GM23248 (cell line): ENCODE measurements around the gene CGNL1. TPM values are rescaled to one million over a fixed set of nuclear protein-coding genes. Genes with fewer than 3 reads are reported as not detected.

ENCODE experiments used
- DNase-seq: peaks from one replicate; pipeline ENCODE4 v3.0.0-alpha.2; 2015
- H2AFZ ChIP-seq: fragments of 200-600 bp; sonication (generic); 2 replicates; pipeline ENCODE4 v1.6.1; 2016; ENCODE audit warnings: antibody characterized with exemption
- H3F3A ChIP-seq: fragments of 200-600 bp; sonication (generic); 2 replicates; pipeline ENCODE4 v1.6.1; 2016; ENCODE audit warnings: mild to moderate bottlenecking, antibody characterized with exemption, mixed run types; ENCODE audit not compliant: insufficient read depth
- H3K27ac ChIP-seq: fragments of 200-600 bp; sonication (generic); 2 replicates; pipeline ENCODE4 v1.5.1; 2016; ENCODE audit warnings: mild to moderate bottlenecking
- H3K27me3 ChIP-seq: fragments of 200-600 bp; sonication (generic); replicated peaks from 2 replicates; pipeline ENCODE4 v1.6.1; 2016; ENCODE audit warnings: mild to moderate bottlenecking; ENCODE audit not compliant: insufficient read depth
- H3K36me3 ChIP-seq: fragments of 200-600 bp; sonication (generic); 2 replicates; pipeline ENCODE4 v1.6.1; 2016; ENCODE audit warnings: low read depth, mild to moderate bottlenecking
- H3K4me1 ChIP-seq: fragments of 200-600 bp; sonication (generic); 2 replicates; pipeline ENCODE4 v1.6.1; 2016; ENCODE audit warnings: mild to moderate bottlenecking; ENCODE audit not compliant: insufficient read depth
- H3K4me2 ChIP-seq: fragments of 200-600 bp; sonication (generic); one replicate; pipeline ENCODE4 v1.6.1; 2016; ENCODE audit warnings: mild to moderate bottlenecking; ENCODE audit not compliant: unreplicated experiment
- H3K4me3 ChIP-seq: fragments of 200-600 bp; sonication (generic); 2 replicates; pipeline ENCODE4 v1.5.1; 2016; ENCODE audit warnings: mild to moderate bottlenecking
- H3K79me2 ChIP-seq: fragments of 200-600 bp; sonication (generic); 2 replicates; pipeline ENCODE4 v1.6.1; 2016; ENCODE audit warnings: mild to moderate bottlenecking; ENCODE audit not compliant: insufficient read depth
- H3K9ac ChIP-seq: fragments of 200-600 bp; sonication (generic); 2 replicates; pipeline ENCODE4 v1.6.1; 2016; ENCODE audit warnings: mild to moderate bottlenecking
- H3K9me2 ChIP-seq: fragments of 200-600 bp; sonication (generic); 2 replicates; pipeline ENCODE4 v1.6.1; 2016; ENCODE audit warnings: mixed run types, mild to moderate bottlenecking, moderate library complexity; ENCODE audit not compliant: insufficient read depth
- H3K9me3 ChIP-seq: fragments of 200-600 bp; sonication (generic); one replicate; pipeline ENCODE4 v1.6.1; 2017; ENCODE audit warnings: low read depth
- H4K20me1 ChIP-seq: fragments of 200-600 bp; sonication (generic); 2 replicates; pipeline ENCODE4 v1.6.0; 2016; ENCODE audit not compliant: insufficient read depth
- EZH2 ChIP-seq: fragments of 200-600 bp; sonication (generic); IDR thresholded peaks from 2 replicates; pipeline ENCODE4 v1.6.1; 2018; ENCODE audit warnings: antibody characterized with exemption, mild to moderate bottlenecking; ENCODE audit not compliant: insufficient read depth, poor library complexity, severe bottlenecking
- EZH2phosphoT487 ChIP-seq: fragments of 200-600 bp; sonication (generic); IDR thresholded peaks from 2 replicates; pipeline ENCODE4 v1.6.1; 2018; ENCODE audit warnings: antibody characterized with exemption, moderate library complexity, mild to moderate bottlenecking, low read depth; ENCODE audit not compliant: insufficient read depth
- WGBS, 2 experiments: methylation state at CpG; one replicate each; pipeline ENCODE4 v1.1.6; 2015 to 2017; ENCODE audit warnings: low lambda C conversion rate in 2 of 2, low coverage in 1 of 2; ENCODE audit errors: missing lambda C conversion rate in 2 of 2; 5-methylcytosine and 5-hydroxymethylcytosine counted together
- in situ Hi-C: fragments of 300-500 bp; cut with MboI; formaldehyde crosslinking; loops from 2 replicates; pipeline ENCODE4 v1.15.0; 2020
- polyA plus RNA-seq: library from polyadenylated mRNA; unstranded; fragments of >200 nt; fragmentation: Nextera tagmentation; extraction: Ambion mirVana; gene quantifications from 2 replicates; pipeline ENCODE4 v1.2.1, GENCODE V29; 2016
- total RNA-seq: library from RNA; depleted of rRNA; stranded (reverse); fragments of >200 nt; shearing (Covaris generic); gene quantifications from 2 replicates; pipeline ENCODE4 v1.2.3, GENCODE V29; 2014

CGNL1 gene
- total and polyA plus RNA-seq, 2 experiments from 2014 or later, result 0.11 TPM

DNA sequence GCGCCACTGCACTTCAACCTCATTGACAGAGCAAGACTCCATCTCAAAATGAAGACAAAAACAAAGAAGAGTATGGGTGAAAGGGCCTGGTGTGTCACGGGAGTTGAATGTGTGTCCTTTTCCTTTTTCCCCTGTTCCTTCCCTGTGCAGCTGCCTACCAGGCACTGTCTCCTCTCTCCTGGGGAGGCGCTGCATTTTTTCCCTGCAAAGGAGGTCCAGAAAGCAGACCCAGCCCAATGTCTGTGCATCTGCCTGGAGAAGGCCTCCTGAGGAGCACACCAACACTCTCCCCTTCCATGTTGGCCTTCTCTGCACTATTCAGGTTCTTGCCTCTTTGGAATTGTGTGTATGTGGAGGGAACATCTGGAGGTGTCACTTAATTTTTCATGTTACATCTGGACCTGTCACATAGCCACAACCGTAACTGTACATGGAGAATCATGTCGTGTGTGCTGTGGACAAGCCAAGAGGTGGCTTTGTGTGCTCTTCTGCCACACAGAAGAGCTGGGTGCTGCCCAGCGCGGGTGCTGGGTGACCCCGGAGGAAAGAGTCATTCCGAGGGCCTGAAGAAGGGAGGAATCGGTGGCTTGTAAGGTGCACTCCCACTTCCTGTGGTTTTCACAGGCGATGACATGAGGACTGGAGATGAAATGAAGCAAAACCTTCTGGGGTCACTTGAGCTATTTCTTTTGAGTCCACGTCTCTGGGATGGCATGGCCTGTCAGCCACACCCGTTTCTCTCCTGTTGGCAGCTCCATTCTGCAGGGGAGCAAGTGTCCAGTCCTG is 46.5 kb upstream of the CGNL1 start:
- H3K79me2 ChIP-seq, result no peaks in the 10 kb centered on the region

DNA sequence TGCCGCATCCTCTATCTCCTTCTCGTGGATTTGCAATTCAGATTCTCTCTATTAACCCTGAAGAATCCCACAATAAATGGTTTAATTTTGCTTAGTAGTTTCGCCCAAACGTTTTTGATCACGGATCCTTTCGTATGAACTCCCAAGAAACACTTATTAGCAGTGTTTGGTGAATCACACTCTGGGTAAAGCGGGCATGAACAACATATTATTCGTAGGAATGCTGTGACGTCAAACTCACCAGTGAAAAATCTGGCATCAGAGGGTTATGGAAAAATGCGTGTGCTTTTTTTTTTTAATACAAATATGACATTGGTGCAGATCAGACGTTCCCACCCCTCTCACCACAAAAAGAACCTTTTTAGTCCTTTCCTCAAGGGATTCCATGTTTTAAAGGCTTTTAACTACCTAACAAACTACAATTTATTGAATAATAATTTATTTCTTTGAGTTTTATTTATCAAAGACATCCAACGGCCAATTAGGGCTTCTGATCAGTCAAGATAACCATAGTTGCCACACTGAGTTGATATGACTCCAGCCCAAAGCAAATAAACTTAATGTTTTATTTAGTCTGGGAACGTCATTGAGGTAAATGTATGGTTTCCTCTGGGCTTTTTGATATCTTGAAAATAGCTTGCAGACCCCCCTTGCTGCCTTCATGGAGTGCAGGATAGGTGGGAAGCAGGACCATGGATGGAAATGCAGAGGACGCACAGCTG is 45.5 kb upstream of the CGNL1 start:
- Histone ChIP-seq H4K20me1 (no peaks in the 10 kb centered on the region), H3K4me1 (peaks cover 24% of the 10 kb centered on the region), H3K79me2 (no peaks in the 10 kb centered on the region), H3K4me3 (no peak overlapping the region), H3K27ac (no peak overlapping the region), H3F3A (peaks cover 14% of the 10 kb centered on the region), H3K4me2 (no peak overlapping the region), H3K9me2 (no peaks in the 10 kb centered on the region), H3K27me3 (no peaks in the 10 kb centered on the region), H3K9me3 (no peaks in the 10 kb centered on the region), H3K9ac (no peak overlapping the region), H3K36me3 (no peaks in the 10 kb centered on the region), H2AFZ (no peak overlapping the region)
- in situ Hi-C loops, result no loop called here
- no peak for DNase-seq
- TF ChIP-seq EZH2 (no peak), EZH2phosphoT487 (no peak)
- WGBS, 2 experiments, result 91% methylated on average over 14 of the region's 14 CpGs

More for the DNA sequence above, 46.5 kb upstream of the CGNL1 start:
- in situ Hi-C loops, result no loop called here
- no peaks in the 10 kb centered on the region for H3K27me3 ChIP-seq
- no peak for DNase-seq
- no peak overlapping the region for H2AFZ ChIP-seq
- H3K9me2 ChIP-seq, result no peaks in the 10 kb centered on the region
- H4K20me1 ChIP-seq, result no peaks in the 10 kb centered on the region
- H3K27ac ChIP-seq, result no peak overlapping the region
- no peak overlapping the region for H3K4me3 ChIP-seq
- 87 to 94% methylated on average over 12 to 13 of the region's 13 CpGs for WGBS, 2 experiments
- no peak overlapping the region for H3K9ac ChIP-seq
- no peak overlapping the region for H3K4me2 ChIP-seq
- TF ChIP-seq EZH2phosphoT487, result no peak
- no peak for TF ChIP-seq EZH2
- H3K36me3 ChIP-seq, result no peaks in the 10 kb centered on the region
- peaks cover 14% of the 10 kb centered on the region for H3F3A ChIP-seq
- H3K4me1 ChIP-seq, result peaks cover 24% of the 10 kb centered on the region
- H3K9me3 ChIP-seq, result no peaks in the 10 kb centered on the region

DNA sequence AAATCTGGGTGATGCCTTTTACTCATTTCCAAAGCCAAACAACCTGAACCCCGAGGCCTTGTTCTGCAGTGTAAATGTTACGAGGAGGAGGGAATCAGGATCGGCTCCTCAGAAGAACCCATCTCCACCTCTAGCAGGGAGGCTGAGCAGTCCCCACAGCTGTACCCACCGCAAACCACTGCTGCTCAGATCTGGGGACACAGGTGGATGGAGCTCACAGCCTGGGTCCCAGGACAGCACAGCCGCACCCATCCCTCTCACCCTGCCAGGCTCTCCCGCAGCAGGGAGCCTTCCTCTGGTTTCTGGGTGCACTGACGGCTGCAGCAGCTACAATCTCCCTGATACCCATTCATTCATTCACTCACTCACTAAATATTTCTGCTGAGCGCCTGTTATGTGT is 44.0 kb upstream of the CGNL1 start:
- H3K4me2 ChIP-seq, result no peak overlapping the region
- peaks cover 11% of the 10 kb centered on the region for H3F3A ChIP-seq
- H3K9me3 ChIP-seq, result no peaks in the 10 kb centered on the region
- no peaks in the 10 kb centered on the region for H4K20me1 ChIP-seq
- no peak for DNase-seq
- no peaks in the 10 kb centered on the region for H3K27me3 ChIP-seq
- H3K27ac ChIP-seq, result no peak overlapping the region
- WGBS, 2 experiments, result 90 to 92% methylated on average over 8 of the region's 8 CpGs
- H3K36me3 ChIP-seq, result no peaks in the 10 kb centered on the region
- in situ Hi-C loops, result no loop called here
- no peaks in the 10 kb centered on the region for H3K79me2 ChIP-seq
- no peaks in the 10 kb centered on the region for H3K9me2 ChIP-seq
- H3K9ac ChIP-seq, result no peak overlapping the region
- no peak overlapping the region for H3K4me3 ChIP-seq
- TF ChIP-seq EZH2phosphoT487, result no peak
- no peak for TF ChIP-seq EZH2
- H2AFZ ChIP-seq, result no peak overlapping the region
- peaks cover 22% of the 10 kb centered on the region for H3K4me1 ChIP-seq

DNA sequence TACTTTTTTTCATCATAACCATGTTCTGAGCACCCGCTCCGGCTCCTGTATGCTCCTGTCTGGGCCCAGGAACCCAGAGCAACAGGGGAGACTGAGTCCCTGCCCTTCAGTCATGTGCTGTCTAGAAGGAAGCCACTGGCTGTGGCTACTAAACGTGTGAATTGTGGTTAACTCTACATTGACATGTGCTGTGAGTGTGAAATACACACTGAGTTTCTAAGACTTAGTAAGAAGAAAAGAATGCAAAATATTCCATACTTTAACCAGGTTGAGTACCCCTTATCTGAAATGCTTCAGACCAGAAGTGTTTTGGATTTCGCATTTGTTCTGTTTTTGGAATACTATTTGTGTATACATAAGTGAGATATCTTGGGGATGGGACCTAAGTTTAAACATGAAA is 42.8 kb upstream of the CGNL1 start:
- Histone ChIP-seq H3K9ac (no peak overlapping the region), H3K4me3 (no peak overlapping the region), H3K27me3 (no peaks in the 10 kb centered on the region), H3K4me2 (no peak overlapping the region), H3K4me1 (peaks cover 13% of the 10 kb centered on the region), H3K79me2 (no peaks in the 10 kb centered on the region), H3K9me3 (no peaks in the 10 kb centered on the region), H3K9me2 (no peaks in the 10 kb centered on the region), H2AFZ (no peak overlapping the region), H4K20me1 (no peaks in the 10 kb centered on the region), H3F3A (peaks cover 3% of the 10 kb centered on the region; the same call in 1 of the 2 replicates), H3K36me3 (no peaks in the 10 kb centered on the region), H3K27ac (no peak overlapping the region)
- TF ChIP-seq EZH2phosphoT487 (no peak), EZH2 (no peak)
- in situ Hi-C loops, result no loop called here
- no peak for DNase-seq
- WGBS, 2 experiments, result 83 to 89% methylated on average over 4 of the region's 4 CpGs
